Muscle layer of colon (tissue), 2 donors: Measurements from ENCODE around the gene RENBP.

ENCODE experiments used
- H3K27ac ChIP-seq: one replicate; pipeline ENCODE4 v1.7.0; 2013; ENCODE audit warnings: low read depth, mild to moderate bottlenecking, low read length, moderate library complexity
- H3K27me3 ChIP-seq, 2 donors: one replicate each; pipeline ENCODE4 v1.7.0; 2013; ENCODE audit warnings: low read length in 2 of 2, mild to moderate bottlenecking in 2 of 2; ENCODE audit not compliant: insufficient read depth in 2 of 2, control insufficient read depth in 1 of 2
- H3K36me3 ChIP-seq: one replicate; pipeline ENCODE4 v1.7.0; 2013; ENCODE audit warnings: mild to moderate bottlenecking, low read length; ENCODE audit not compliant: insufficient read depth
- H3K4me1 ChIP-seq: one replicate; pipeline ENCODE4 v1.7.0; 2013; ENCODE audit warnings: mild to moderate bottlenecking, low read length; ENCODE audit not compliant: insufficient read depth
- H3K4me3 ChIP-seq, 2 donors: one replicate each; pipeline ENCODE4 v1.7.0; 2013; ENCODE audit warnings: low read length in 2 of 2, low read depth in 1 of 2, mild to moderate bottlenecking in 1 of 2, moderate library complexity in 1 of 2
- H3K9ac ChIP-seq: one replicate; pipeline ENCODE4 v1.7.0; 2013; ENCODE audit warnings: low read length
- H3K9me3 ChIP-seq: one replicate; pipeline ENCODE4 v1.7.0; 2013; ENCODE audit warnings: mild to moderate bottlenecking, low read length
- donor health status: abdominal sarcoma.
- donor health status: Adenocarcinoma of cecum.

RENBP gene

GRCh38 chrX:153900831-153901752 is 43.4 kb downstream of the RENBP start:
- Histone ChIP-seq H3K4me3 (no peak overlapping the region), H3K9ac (no peak overlapping the region), H3K9me3 (no peaks in the 10 kb centered on the region), H3K36me3 (no peaks in the 10 kb centered on the region), H3K27me3 (peaks cover 0 to 11% of the 10 kb centered on the region in 2 donors), H3K4me1 (peaks cover 13% of the 10 kb centered on the region), H3K27ac (no peak overlapping the region)

GRCh38 chrX:153897899-153898298 is 46.5 kb downstream of the RENBP start:
- Histone ChIP-seq H3K36me3 (no peaks in the 10 kb centered on the region), H3K4me3 (no peak overlapping the region), H3K27me3 (peaks cover 5% of the 10 kb centered on the region in 2 donors), H3K9me3 (no peaks in the 10 kb centered on the region), H3K27ac (no peak overlapping the region), H3K4me1 (peaks cover 13% of the 10 kb centered on the region), H3K9ac (no peak overlapping the region)

- H3K9ac ChIP-seq: no peak overlapping the region
- no peak overlapping the region for H3K27ac ChIP-seq
- no peak overlapping the region for H3K4me3 ChIP-seq
- no peaks in the 10 kb centered on the region for H3K36me3 ChIP-seq
- no peaks in the 10 kb centered on the region for H3K4me1 ChIP-seq
- H3K27me3 ChIP-seq: peaks cover 18 to 33% of the 10 kb centered on the region in 2 donors
- H3K9me3 ChIP-seq: no peaks in the 10 kb centered on the region
Observed at GRCh38 chrX:153889123-153889522, 55.3 kb downstream of the RENBP start.

GRCh38 chrX:153888344-153888743 is 56.1 kb downstream of the RENBP start:
- no peak overlapping the region for H3K9ac ChIP-seq
- no peak overlapping the region for H3K4me3 ChIP-seq
- H3K27me3 ChIP-seq: peaks cover 20 to 39% of the 10 kb centered on the region in 2 donors
- H3K9me3 ChIP-seq: no peaks in the 10 kb centered on the region
- H3K4me1 ChIP-seq: no peaks in the 10 kb centered on the region
- no peak overlapping the region for H3K27ac ChIP-seq
- no peaks in the 10 kb centered on the region for H3K36me3 ChIP-seq

- Histone ChIP-seq H3K4me3 (no peak overlapping the region), H3K9me3 (no peaks in the 10 kb centered on the region), H3K27me3 (peaks cover 20 to 49% of the 10 kb centered on the region in 2 donors), H3K9ac (no peak overlapping the region), H3K27ac (no peak overlapping the region), H3K4me1 (no peaks in the 10 kb centered on the region), H3K36me3 (no peaks in the 10 kb centered on the region)
Observed at GRCh38 chrX:153887385-153887784, 57.1 kb downstream of the RENBP start.

GRCh38 chrX:153886915-153887314 is 57.5 kb downstream of the RENBP start:
- Histone ChIP-seq H3K4me3 (no peak overlapping the region), H3K9me3 (no peaks in the 10 kb centered on the region), H3K4me1 (no peaks in the 10 kb centered on the region), H3K27ac (no peak overlapping the region), H3K36me3 (no peaks in the 10 kb centered on the region), H3K9ac (no peak overlapping the region), H3K27me3 (peaks cover 23 to 54% of the 10 kb centered on the region in 2 donors)

GRCh38 chrX:153885968-153886903 is 58.2 kb downstream of the RENBP start, which contains the start of gene L1CAM:
Gene L1CAM (minus strand): TSS chrX:153886173. CDS start chrX:153875836, 10,337 bp downstream.
- H3K27me3 ChIP-seq: peaks cover 30 to 60% of the 10 kb centered on the region in 2 donors
- no peak within 1 kb of the TSS for H3K4me3 ChIP-seq
- no peak within 1 kb of the TSS for H3K27ac ChIP-seq

More at GRCh38 chrX:153885968-153886903, 58.2 kb downstream of the RENBP start, which contains the start of gene L1CAM:
- H3K36me3 ChIP-seq: no peaks in the 10 kb centered on the region
- H3K9ac ChIP-seq: no peak within 1 kb of the TSS
- H3K4me1 ChIP-seq: no peaks in the 10 kb centered on the region
- H3K9me3 ChIP-seq: no peaks in the 10 kb centered on the region
